ENCODE measurements around the gene VRK3.
A peak's percentile ranks its signal among the peaks of the same experiment; 100 is the strongest.
"Not testable (repeated sequence)": the region's sequence is repeated elsewhere in the genome, so short reads cannot be mapped to it uniquely, and the experiment has no call there.

Gene VRK3

DNA sequence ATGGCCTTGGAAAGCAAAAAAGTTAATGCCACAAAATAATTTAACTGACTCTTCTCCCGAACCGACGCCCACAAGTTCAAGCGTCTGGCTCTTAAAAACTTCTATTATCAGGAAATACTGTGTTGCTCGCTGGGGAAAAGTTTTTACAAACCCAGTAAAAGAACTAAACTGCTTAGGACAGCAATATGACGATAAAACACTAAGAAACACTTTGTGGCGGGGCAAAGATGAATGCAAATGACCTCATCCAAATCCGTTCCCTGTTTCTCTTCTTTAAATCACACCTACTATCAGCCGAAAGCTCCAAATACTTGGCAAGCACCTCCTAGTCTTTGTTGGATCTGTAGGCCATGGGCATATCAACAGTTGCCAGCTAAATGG is 69.1 kb downstream of the VRK3 start:
- no peak for DNase-seq (ENCODE audit: low spot score)

DNA sequence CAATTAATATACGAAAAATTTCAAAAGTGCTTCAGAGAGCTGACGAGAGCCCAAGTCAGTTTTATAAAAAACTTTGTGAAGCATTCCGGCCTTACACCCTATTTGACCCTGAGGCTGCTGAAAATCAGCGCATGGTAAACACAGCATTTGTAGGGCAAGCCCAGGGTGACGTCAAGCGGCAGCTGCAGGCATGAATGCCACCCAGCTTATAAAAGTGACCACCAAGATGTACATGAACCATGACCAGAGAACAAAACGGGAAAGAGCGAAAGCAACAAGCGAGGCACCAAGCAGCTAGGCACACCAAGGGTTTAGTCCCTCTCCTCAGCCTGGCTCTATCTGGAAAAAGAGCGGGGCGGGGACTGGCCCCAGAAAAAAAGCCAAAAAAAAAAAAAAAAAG is 70.2 kb downstream of the VRK3 start:
- no peak for DNase-seq (ENCODE audit: low spot score)

DNA sequence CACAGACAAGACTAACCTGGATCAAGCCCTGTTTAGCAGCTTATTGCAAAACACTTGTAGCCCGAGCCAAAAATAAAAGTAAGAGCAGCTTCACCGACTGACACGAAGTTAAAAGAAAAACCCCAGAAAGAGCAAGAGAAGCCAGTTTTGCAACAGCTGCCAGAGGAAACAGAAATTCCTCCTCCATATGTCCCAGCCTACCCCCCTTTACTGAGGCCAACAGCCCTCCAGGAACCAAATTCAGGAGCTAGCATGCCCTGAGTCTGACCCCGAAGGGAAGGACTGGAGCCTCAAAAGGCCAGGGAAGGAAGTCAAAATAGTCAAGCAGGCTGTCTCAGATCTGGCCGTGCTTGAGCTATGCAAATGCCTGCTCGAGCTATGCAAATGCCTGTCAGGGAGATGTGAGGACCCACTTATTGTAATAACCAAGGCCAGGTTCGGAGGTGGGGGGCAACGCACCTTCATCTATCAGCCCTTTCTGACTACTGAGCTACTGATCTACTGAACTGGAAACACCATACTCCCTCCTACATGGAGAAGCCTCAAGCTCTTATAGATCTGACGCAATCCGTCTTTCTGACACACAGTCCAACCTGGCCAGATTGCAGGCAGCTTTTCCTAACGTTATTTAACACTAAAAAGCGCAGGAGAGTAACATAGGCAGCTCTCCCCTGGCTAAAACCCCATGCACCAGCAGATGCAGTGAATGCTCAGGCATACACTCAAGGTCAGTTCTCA is 70.9 kb downstream of the VRK3 start:
- DNase-seq (ENCODE audit: low spot score): no peak

DNA sequence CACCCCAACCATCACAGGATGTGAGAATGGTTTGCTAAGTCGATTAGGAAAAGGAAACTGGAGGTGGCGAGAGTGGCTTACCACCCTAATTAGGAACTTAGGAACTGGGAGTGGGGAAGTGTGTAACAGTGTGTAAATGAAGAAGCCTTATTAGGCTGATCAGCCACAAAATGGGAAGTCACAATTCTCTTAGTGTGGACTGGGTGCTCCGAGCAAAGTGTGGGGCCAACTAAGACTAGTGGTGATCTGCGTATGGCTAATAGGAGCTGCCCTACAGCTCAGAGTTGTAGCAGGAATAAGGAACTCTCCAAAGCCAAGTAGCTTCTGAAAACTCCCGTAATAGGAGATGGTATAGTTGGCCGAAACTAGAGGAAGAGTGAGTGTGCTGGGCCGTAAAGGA is 71.8 kb downstream of the VRK3 start:
- no peak for DNase-seq (ENCODE audit: low spot score)

DNA sequence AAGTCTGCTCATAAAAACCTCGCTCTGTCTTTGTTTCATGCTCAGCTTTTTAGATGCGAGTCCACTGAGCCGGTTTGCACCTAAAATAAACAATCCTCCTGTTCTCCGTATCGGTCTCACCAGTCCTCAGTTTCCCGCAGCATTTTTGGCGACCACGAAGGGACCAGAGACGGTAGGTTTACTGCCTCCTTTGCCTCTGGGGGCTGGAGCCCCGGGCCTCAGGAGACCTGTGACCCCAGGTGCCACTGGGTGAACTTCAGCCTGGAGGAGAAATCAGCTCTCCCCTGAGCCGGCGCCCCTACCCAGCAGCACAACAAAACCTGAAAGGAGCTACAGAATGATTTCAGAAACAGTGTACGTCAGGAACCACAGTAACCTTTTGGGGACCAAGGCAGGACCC is 72.3 kb downstream of the VRK3 start:
- no peak for DNase-seq (ENCODE audit: low spot score)

DNA sequence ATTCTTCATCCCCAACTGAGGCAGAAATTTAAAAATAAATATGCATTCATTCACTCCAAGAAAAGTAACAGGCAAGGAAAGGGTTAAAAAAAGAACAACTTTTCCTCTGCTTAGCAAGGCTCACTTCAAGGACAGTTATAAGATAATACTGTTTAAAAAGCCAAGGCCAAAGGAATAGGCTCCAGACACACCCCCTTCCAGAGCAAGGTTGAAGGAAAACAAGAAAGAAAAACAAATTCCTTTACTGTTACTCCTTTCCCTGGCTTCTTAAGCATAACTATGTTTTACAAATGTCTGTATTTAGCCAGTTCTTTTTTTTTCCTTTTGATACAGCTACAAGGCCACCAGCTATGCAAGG is 72.7 kb downstream of the VRK3 start:
- no peak for DNase-seq (ENCODE audit: low spot score)

DNA sequence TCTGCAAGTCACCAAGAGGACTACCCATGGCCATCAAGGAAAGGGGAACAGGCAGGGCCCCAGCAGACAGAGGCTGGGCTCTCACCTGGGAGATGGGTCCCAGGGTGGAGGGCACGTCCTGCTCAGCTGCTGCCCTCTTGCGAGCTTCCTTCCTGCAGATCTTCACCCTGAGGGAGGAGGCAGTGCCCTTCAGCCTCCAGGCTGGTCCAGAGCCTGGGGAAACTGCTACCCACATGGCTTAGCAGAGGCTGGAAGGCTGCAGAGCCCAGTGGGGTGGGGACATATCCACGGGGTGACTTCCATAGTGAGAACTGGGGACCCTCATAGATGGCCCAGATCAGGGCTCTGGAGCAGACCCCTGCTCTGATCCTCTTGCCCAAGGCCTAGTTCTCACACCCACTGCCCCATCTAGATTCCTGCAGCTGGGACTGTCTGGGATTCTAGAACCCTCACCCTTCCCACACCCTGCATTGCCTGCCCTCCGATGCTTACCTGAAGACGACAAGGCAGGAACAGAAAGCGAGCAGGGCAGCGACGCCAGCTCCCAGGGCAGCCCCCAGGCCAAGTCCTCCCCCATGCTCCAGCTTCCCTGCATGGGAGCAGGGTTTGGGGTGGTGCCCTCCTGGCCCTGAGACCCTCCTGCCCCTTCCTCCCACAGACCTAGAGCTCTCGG is 73.2 kb downstream of the VRK3 start:
- DNase-seq (ENCODE audit: low spot score): no peak

DNA sequence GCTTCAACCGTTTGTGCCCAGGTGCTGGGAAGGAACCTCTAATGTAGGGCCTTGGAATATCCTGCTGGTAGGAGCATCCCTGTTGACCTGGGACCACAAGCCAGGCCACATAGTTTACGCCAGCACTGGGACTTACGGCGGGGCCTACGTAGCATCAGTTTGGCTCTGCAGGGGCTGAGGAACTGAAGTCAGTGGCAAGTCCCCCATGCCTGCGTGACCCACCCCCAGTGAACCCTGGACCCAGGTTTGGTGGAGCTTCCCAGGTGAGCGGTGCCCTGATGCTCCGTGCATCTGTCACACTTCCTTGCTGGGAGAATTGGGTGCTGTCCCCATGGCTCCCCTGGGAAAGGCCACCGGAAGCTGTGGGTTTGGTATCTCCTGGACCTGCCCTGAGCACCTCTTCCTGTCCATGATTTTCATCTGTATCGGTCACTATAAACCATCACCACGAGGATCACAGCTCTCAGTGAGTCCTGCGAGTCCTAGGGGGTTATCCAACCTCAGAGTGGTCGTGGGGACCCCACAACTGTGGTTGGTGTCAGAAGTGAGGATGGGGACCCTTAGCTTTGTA is 74.1 kb downstream of the VRK3 start:
- no peak for DNase-seq (ENCODE audit: low spot score)

DNA sequence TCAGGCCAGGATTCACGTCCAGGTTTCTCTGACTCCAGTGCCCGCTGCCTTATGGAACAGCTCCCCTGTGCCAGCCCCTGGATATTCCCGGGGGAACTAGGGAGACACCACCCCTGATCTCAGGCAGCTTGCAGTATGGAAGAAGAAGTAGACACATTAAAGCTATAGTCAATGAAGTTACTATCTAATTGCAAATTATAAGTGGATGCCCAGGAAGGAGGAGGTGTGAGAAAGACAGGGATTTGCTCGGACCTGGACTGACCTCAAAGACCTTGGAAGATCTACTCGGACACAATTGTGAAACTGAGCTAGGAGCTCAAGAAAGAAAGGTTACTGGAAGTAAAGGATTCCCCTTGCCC is 74.6 kb downstream of the VRK3 start:
- no peak for DNase-seq (ENCODE audit: low spot score)

DNA sequence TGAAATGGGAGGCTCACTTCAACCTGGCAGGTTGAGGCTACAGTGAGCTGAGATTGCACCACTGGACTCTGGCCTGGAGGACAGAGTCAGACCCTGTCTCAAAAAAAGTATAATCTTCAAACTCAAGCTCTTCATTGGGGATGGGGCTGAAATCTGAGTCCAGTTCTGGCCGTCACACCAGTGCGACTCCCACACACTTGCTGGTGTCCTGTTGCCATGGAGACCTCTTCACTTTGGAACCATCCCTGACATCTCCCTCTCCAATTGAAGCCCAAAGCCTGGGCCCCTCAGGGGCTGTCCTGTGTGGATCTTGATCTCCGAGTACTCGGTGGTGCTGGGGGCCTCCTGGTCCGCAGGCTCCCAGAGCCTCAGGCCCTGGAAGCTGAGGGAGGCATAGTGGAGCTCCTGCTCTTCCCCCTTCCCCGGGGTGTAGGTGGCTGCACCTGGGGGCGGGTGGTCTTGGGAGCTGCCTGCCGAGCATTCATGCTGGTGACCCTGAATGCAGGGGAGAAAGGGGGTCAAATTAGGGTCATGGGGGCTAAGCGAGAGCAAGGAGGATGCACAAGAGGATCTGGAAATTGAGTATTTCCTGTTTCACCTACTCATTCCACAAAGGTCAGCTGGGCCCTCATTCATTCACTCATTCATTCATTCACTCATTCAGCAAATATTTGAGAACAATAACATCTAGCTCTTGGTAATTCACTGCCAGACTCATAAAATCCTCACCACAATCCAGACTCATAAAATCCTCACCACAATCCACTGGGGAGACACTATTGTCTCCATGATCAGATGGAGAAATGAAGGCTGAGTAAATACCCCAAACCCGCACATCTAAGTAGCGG is 75.2 kb downstream of the VRK3 start:
- no peak for DNase-seq (ENCODE audit: low spot score)

DNA sequence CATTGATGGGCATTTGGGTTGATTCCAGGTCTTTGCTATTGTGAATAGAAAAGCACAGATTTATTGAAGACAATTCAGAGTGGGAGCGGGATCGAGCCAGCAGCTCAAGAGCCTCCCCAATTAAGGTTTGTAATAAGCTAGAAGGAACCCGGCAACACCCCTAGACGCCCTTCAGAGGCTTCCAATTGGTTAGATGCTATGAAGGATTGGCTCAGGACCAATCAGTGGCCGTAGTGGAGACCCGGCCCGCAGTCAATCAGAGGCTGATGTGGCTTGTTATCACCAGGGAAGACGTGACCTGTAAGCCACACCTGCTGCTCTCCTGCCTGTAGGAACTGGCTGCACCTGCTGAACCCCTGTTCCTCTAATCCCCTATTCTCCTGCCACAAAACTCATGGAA is 78.8 kb downstream of the VRK3 start:
- DNase-seq (ENCODE audit: low spot score): no peak

DNA sequence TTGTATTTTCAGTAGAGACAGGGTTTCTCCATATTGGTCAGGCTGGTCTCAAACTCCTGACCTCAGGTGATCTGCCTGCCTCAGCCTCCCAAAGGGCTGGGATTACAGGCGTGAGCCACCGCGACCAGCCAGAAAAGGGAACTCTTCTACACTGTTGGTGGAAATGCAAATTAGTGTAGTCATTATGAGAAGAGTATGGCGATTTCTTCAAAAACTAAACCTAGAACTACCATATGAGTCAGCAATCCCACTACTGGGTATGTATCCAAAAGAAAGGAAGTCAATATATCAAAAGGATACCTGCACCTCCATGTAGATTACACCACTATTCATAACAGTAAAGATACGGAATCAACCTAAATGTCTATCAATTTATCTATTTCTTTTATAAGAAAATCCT is 80.6 kb downstream of the VRK3 start:
- not testable (repeated sequence) for DNase-seq (ENCODE audit: low spot score)

DNA sequence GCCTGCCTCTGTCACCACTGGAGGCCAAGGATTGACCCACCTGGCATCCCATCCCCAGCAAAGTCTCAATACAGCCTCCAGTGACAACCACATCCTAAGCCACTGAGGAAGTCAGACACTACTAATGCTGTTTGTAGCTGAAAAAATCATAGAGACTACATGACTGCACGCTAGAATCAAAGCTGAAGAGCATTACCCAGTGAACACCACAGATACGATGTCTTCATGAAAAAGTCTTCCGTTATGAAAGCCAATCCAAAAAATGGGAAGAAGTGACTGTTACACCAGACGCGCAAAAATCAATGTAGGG is 84.7 kb downstream of the VRK3 start:
- no peak for DNase-seq (ENCODE audit: low spot score)

DNA sequence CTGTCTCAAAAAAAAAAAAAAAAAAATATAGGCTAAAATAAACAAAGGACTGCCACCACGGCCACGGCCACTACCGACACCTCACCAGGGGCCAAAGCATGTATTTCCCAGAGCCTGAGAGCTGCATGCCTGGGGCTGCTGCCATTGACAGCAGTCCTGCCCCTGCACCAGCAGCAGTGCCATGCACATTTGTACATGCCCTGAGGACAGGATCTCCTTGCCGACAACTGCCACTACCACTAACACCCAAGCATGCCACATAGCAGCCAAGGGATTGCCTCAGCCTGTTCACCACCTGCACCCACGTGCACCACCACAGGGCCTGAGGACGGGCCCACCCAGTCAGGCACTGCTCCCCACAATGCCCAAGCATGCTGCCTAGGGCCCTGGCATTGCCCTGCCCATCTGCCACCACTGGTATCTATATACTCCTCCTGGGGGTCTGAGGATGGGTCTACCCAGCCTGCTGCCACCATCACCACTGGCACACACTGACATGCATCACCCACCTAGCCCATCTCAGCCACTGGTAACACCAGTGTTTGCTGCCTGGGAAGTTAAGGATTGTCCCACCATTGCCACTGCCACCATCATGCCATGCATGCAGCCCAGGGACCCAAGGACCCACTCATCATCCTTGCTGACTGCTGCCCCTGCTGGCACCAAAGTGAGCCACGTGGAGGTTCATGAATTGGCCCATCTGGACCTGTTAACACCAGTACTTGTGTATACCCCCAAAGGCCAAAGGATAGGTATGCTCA is 85.3 kb downstream of the VRK3 start:
- DNase-seq (ENCODE audit: low spot score): no peak

DNA sequence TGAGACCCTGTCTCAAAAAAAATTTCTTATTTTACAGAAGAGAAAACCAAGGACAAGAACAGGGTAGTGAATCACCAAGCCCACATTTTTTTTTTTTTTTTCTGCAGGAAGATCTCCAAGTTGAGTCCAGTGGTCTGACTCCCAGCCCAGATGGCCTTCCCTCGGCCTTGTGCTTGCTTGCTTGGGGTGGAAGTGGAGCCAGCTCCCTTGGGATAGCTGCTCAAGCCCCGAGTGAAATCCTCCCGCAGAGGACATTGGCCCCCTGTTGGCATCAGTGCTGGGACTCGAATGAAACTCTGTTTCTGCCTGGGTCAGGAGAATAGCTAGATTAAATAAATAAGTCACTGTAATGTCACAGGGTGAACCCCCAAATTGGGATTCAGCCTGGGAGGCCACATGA is 86.5 kb downstream of the VRK3 start:
- no peak for DNase-seq (ENCODE audit: low spot score)

DNA sequence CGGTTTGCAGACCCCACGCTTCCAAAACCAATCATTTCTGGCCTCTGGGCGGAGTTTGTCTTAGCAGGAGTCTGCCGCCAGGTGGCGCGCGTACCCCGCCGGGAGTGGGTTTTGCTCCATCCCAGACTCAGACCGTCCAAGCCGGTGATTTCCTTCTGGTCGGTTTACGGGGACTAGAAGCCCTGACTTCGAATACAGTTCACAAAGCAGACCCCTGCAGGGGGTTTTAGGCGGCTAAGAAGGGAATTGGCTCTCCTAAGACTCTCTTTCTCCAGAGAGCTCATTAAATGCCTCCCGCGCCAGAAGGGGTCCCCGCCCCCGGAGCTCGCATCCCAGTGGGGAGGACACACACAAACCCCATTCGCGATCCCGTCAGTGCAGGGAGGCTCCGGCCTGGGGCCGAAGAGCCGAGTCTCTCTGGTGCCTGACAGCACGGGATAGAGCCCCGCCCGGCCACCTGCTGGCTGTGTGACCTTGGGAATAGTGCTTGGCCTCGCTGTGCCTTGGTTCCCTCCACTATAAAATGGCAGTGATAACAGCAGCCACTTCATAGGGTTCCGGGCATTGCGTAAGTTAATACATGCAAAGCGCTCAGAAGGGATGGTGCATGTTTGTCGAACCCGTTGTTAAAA is 87.3 kb downstream of the VRK3 start:
- peak; percentile 79 for DNase-seq (ENCODE audit: low spot score)

DNA sequence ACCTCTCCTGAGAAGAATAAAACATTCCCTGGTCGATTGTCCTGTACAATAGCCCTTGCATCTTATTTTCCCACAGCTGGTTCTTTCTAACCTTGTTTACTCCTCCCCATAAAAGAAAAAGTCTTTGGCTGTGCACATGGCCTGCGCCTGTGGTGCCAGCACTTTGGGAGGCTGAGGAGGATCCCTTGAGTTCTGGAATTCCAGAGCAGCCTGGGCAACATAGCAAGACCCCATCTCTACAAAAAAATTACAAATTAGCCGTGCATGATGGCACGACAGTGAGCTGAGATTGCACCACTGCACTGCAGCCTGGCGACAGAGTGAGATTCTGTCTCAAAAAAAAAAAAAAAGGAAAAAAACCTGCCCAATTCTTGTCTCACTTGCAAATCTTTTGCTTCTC is 88.6 kb downstream of the VRK3 start:
- DNase-seq (ENCODE audit: low spot score): no peak

DNA sequence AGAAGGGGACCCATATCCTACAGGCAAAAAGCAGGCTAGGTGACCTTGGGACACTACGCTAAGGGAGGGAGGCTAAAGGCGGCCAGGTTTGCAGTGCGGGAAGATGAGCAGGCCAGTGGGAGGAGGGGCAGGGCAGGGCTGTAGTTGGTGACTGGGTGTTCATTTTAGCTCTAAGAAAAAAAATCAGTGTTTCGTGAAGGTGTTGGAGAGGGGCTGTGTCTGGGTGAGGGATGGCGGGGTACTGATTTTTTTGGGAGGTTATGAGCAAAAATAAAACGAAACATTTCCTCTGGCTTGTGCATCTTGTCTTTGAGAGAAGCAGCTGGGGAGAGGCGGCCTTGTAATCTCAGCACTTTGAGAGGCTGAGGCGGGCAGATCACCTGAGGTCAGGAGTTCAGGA is 91.5 kb downstream of the VRK3 start:
- DNase-seq (ENCODE audit: low spot score): no peak

DNA sequence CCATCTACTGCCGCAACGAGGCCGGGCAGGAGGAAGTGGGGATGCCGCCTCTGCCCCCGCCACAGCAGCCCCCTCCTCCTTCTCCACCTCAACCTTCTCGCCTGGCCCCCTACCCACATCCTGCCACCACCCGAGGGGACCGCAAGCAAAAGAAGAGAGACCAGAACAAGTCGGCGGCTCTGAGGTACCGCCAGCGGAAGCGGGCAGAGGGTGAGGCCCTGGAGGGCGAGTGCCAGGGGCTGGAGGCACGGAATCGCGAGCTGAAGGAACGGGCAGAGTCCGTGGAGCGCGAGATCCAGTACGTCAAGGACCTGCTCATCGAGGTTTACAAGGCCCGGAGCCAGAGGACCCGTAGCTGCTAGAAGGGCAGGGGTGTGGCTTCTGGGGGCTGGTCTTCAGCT is 92.4 kb downstream of the VRK3 start:
- no peak for DNase-seq (ENCODE audit: low spot score)

DNA sequence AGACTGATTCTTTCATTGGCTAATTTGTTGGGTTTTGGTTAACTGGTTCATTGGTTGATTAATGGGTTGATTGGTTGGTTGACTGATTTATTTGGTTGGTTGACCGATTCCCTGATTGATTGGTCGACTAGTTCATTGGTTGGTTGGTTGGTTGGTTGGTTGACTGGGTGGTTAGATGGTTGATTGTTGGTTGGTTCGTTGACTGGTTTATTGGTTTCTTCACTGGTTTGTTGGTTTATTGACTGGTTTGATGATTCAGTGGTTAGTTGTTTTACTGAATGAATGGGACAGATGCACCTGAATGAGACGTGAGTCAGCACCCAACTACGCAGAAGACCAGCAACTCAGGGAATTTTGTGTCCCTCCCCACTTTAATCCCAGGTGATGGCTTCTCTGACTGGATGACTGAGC is 93.1 kb downstream of the VRK3 start:
- no peak for DNase-seq (ENCODE audit: low spot score)

DNA sequence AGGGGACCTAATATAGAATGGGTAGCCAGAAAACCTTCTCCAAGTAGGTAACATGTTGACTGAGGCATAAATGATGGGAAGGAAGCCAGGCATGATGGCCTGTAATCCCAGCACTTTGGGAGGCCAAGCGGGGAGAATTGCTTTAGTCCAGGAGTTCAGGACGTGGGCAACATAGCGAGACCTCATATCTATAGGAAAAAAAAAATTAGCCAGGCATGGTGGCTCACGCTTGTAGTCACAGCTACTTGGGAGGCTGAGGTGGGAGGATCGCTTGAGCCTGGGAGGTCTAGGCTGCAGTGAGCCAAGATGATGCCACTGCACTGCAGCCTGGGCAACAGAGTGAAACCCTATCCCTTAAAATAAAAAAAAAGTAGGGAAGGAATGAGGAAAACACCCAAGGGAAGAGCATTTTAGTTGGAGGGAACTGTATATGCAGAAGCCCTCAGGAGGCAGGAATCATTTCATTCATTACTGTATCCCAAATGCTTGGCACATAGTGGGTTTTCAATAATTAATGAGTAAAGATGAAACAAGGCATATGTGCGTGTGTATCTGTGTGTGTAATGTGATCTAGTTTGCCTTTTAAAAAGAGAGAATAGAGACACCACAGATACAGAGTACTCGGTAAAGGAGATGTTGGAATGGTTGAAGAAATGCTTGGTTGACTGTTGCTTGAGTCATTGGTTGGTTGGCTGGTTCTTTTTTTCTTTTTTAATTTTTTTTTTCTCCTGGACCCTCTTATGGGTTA is 93.7 kb downstream of the VRK3 start:
- no peak for DNase-seq (ENCODE audit: low spot score)

Data from hematopoietic multipotent progenitor cell treated with erythropoietin and hydrocortisone succinate and interleukin-3 and kit ligand, for 15 days (in vitro differentiated cells).